ENCODE results near the gene FA2H.

Gene FA2H

GRCh38 chr16:74667255-74667700 lies 107.3 kb downstream of the FA2H start:
- no peak for DNase-seq

DNA sequence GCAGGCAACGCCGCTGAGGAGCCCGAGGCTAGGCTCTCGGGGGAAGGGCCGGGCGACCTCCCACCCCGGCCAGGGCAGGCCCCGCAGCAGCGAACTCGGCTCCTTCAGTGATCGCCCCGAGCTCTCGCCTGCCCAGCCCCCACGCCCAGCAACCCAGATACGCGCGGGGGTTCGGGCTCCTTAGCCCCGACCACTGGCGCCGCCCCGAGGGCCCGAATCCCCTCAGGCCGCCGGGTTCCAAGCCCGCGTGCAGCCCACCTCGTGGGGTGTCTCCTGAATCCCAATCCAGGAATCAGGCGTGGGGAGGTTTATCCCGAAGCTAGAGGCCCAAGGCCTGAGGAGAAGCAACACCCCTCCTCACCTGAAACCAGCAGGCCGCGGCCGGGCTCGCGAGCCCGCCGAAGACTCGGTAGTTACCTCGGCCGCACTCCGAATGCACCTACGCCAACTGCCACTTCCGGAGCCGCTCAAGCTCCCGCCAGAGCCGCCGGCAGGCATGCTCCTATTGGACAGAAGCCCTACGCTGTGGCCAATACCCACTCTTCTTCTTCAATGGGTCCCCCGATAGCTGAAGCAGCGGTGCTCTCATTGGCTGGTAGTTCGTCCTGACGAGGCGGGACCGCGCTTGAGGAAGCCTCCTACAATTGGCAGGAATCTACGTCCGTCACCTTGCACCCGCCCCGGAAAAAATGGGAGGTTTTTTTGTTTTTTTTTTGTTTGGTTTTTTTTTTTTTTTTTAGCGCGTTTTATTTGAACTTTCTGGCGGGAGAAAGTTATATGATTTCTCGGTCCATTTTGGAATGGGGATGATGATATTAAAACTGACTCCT lies 108.0 kb downstream of the FA2H start, which contains the start of gene RFWD3:
TSS of gene RFWD3 (minus strand) at position 453 of the 830 bp plus-strand sequence. CDS start 5,428 bp downstream, outside the sequence.
- DNase-seq: peak; percentile 98

GRCh38 chr16:74666010-74666421 lies 108.6 kb downstream of the FA2H start:
- no peak for DNase-seq
